NCI-H146 treated with DMSO at 0.1 percent for 48 hours (cell line): ENCODE data around the gene MAPRE2.
"Not testable (repeated sequence)": the region's sequence is repeated elsewhere in the genome, so short reads cannot be mapped to it uniquely, and the experiment has no call there.

Source experiments
- DNase-seq: peaks from one replicate; lab custom pipeline; 2025; ENCODE audit not compliant: unreplicated experiment; lab: John Stamatoyannopoulos, UW

The MAPRE2 gene

GRCh38 chr18:35143622-35144596 lies 102.7 kb downstream of the MAPRE2 start:
- DNase-seq = peak; percentile 99

- DNase-seq = no peak
Observed at GRCh38 chr18:35144698-35145097, 103.5 kb downstream of the MAPRE2 start.

- not testable (repeated sequence) for DNase-seq
Observed at GRCh38 chr18:35150195-35150594, 109.0 kb downstream of the MAPRE2 start.

DNA sequence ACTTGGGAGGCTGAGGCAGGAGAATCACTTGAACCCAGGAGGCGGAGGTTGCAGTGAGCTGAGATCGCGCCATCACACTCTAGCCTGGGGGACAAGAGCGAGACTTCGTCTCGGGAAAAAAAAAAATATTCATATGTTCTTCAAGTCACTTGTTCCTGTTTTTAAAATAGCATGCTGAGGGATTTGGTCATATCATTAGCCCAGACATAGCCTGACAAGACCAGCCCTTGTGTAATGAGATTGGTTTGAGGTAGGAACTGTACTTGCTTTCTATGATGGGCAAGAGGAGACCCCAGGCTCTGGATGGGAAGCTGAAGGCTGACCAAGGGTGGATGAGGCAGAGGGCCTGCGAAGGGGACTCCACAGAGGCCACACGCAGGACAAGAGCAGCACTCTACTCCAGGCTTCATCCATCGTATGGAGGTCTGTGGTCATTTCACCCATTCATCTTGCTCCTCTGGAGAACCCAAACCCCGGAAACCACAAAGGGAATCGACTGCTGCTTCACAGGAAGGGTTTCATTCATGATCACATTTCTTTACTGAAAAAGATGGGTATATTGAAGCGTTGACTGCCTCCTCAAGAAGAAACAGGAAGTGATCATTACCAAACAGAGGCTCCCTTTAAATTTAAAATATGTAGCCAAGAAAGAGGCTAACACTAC lies 112.5 kb downstream of the MAPRE2 start:
- DNase-seq = no peak

GRCh38 chr18:35155398-35156117 lies 114.3 kb downstream of the MAPRE2 start:
- DNase-seq = no peak

- no peak for DNase-seq
Observed at GRCh38 chr18:35157181-35157580, 116.0 kb downstream of the MAPRE2 start.

DNA sequence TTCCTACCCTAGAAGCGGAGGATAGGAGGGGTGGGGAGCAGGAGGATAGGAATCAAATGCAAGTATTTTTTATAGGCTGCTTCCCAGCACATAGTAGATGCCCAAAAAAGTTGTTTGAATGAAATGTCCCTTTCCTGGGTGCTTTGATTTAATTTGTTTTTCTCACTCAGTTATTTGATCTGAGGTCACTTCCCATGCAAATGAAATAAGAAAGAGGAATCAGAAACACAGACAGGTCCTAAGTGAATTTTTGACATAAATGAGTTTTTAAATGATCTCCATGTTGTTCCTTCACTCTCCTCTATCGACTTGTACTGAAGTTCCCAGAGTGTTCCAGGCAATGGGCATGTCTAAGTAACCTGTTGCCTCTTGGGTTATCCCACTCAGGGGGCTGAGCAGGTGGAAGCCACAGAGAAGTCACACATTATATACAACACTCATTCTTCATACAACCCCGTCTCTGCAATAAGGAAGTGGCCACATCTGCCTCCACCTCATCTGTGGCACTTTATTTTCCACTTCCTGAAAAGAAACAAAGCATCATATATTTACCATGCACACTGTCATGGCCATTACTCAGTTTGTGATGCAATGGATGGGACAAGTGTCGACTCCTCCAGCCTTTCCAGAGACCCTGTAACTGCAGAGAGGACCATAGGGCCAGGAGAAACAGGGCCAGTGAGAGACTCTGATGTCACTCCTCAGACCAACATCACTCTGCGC lies 117.7 kb downstream of the MAPRE2 start:
- DNase-seq = no peak

DNA sequence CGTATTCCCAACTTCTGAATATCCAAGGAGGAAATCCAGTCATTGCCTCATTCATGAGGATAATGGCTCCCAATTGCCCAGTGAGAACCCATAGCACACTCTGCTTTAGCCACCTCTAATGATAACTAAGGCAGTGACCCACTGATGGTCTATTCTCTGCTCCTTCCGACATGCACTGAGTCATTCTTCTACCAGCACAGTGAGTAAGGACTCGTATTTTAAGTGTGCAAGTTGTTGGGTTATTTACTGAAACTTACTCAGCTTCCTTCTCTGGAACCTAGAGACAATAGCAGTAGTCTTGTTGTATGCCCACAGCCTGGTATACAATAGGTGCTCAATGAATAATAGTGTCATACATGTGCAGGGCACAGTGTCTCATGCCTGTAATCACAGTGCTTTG lies 118.6 kb downstream of the MAPRE2 start:
- DNase-seq = no peak

DNA sequence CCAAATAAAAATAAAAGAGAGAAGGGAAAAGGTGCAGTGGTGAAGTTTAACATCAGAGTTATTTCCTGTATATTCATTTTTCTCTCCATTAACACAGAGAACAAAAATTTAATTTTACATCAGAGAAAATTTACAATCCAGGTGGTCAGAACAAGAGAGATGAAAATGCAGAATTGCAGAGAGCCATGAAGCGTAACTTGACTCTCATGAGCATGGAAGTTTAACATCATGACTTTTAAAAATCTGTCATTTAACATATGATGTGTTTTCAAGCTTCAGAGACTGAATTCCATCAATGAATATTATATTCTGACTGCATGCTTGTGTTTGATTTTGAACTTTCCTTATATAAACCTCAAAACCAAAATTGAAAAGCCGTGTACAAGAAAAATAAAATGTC lies 120.3 kb downstream of the MAPRE2 start:
- DNase-seq = no peak

DNA sequence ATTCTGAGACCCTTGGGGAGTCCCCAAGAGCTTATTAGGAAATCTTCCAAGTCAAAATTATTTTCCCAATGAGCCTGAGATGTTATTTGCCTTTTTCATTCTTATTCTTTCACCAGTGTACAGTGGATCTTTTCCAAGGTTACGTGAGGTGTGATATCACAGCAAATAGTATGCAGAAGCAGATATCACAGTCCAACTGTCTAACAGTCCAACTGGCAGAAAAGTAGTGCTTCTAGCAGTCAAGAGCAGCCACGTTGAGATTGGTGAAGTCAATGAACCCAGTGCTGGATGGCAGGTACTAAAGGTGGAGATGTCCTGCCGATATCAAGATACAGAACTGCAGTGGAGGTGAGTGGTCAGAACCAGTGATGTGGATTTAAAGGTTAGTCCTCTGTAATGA lies 120.7 kb downstream of the MAPRE2 start:
- no peak for DNase-seq

- no peak for DNase-seq
Observed at GRCh38 chr18:35163014-35163539, 121.9 kb downstream of the MAPRE2 start.

GRCh38 chr18:35163721-35164120 lies 122.5 kb downstream of the MAPRE2 start:
- no peak for DNase-seq

DNA sequence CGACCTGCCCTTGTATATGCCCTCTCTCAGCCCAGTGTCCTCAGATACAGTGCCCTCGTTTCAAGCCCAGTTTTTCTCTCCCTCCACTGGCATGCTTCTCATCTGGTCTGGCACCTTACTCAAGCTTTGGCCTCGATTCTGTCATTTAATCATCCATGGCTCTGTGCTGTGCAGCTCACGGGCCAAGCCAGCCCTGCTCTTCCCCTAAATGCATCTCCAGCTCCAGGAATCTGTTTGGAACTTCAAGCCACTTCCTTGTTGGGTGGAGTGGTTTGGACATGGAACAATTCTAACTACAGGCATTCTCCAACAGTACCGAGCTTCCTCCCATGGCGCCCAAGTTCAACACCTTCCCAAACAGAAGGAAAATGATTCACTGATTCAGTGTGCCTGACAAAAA lies 122.9 kb downstream of the MAPRE2 start:
- DNase-seq = no peak

DNA sequence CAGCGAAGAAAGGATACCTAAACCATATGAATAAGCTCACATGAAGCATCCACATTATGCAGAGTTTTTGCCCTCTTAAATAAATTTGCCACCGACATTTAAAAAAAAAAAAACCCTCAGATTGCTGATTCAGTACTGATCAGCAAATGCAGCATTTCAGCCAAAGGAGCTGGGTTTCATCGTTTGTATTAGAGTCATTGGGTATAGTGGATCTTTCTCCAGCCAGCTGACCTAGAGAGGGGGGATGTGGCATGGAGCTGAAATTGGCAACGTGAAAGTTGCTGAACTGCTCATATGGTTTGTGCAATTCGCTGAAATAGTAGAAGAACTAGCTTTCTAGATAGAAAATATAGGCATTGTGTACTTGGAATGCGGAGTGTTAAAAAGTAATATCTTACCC lies 126.1 kb downstream of the MAPRE2 start:
- DNase-seq = no peak

GRCh38 chr18:35167857-35168256 lies 126.6 kb downstream of the MAPRE2 start:
- no peak for DNase-seq

GRCh38 chr18:35170323-35170722 lies 129.1 kb downstream of the MAPRE2 start:
- not testable (repeated sequence) for DNase-seq

DNA sequence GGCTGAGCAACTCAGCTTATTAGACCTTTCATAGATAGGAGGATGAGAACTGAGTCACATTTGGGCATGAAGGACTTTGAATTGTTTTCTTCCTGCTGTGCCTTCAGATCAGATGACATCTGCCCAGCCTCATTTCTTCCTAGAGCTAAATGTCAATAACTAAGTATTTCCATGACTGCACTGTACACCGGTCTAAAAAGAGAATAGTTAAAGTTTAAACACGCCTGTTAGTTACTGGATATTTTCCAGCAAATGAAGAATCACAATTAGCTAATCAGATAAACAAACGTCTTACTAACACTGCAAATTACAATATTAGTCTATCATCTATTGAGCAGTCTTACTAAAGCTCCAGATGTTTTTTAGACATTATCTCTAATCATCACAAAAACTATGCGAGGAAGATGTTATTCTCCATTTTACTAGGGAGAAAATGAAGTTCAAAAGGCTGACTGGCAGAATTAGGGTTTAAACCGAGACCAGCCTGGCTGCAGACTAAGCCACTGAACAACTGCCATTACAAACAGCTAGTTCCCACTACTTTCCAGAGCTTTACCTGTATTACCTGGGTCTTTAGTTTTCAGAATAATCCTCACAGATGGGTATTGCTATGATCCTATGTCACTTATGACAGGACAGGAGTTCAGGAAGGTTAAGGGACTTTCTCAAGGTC lies 130.2 kb downstream of the MAPRE2 start:
- DNase-seq = no peak

- no peak for DNase-seq
Observed at GRCh38 chr18:35172009-35172408, 130.8 kb downstream of the MAPRE2 start.

DNA sequence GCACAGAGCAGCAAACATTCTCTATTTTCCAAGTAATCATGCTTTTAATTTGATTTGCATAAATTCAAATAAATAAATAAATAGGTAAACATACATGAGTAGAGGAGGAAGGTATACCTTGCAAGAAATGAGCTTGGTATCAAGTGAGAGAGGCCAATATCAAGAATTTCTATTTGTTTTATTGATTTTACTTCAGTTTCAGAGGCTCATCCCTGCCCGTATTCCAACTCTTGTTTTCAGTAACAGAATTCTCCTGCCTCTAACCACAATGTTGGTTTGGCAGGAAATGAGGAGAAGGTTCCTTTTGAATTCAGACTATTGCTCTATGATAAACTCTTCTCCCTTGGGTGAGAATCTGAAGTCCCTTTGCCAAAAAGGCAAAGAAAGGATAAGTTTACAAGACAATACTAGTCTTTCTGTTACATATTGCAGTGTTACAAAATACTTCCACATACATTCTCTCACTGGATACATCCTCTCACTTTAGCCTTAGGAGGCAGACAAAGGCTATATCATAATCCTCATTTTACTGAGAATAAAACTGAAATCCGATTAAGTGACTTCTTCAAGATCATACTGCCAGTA lies 131.3 kb downstream of the MAPRE2 start:
- no peak for DNase-seq
